ENCODE data around the gene PDLIM4.

PDLIM4 gene

GRCh38 chr5:132297211-132297940 is 39.9 kb downstream of the PDLIM4 start:
- no peak overlapping the region for H3K4me3 Mint-ChIP-seq
- H3K27me3 Mint-ChIP-seq, result no peaks in the 10 kb centered on the region
- ATAC-seq (no peak), DNase-seq (no peak)
- peak overlapping the region in 1 of 2 donors; percentile 69 for H3K27ac Mint-ChIP-seq
- H3K9me3 Mint-ChIP-seq, result no peaks in the 10 kb centered on the region
- peaks cover 53% of the 10 kb centered on the region for H3K4me1 Mint-ChIP-seq

DNA sequence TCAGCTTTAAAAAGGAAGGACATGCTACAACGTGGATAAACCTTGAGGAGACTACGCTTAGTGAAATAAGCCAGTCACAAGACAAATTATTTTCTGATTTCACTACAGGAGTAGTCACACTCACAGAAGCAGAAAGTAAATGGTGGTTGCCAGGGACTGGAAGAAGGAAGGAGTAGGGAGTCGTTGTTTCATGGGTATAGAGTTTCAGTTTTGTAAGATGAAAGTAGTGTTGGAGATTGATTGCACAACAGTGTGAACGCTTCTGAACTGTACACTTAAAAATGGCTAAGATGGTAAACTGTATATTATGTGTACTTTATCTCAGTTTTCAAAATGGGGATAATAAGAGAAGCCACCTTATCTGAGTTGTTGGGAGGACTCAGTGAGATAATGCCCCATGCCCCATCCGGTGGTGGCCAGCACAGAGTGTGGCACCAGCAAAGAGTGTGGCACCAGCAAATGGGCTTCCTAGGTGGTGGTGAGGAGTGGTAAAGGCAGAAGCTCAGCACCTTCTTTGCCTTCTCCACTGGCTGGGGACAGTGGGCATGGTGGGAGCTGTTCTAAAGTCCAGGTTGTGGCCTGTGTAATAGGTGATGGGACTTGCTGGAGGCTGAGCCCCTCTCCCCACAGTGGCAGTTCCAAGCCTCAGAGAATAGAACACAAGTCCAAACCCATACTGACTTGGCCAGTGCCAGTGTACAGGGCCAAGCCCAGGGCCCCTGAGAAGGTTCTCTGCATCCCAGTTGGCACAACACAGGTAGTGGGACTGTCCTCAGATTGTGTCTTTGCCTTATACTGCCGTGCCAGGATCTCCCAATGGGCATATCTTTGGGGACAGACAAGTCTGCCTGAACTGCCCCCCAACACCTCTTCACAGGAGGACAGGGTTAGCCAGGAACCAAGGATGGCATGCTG is 41.1 kb downstream of the PDLIM4 start:
- Mint-ChIP-seq H3K27me3 (no peaks in the 10 kb centered on the region), H3K27ac (no peak overlapping the region), H3K9me3 (peaks cover under 1% of the 10 kb centered on the region in 2 donors), H3K4me1 (peaks cover 41% of the 10 kb centered on the region), H3K4me3 (no peak overlapping the region)
- no peak for DNase-seq
- ATAC-seq, result no peak

DNA sequence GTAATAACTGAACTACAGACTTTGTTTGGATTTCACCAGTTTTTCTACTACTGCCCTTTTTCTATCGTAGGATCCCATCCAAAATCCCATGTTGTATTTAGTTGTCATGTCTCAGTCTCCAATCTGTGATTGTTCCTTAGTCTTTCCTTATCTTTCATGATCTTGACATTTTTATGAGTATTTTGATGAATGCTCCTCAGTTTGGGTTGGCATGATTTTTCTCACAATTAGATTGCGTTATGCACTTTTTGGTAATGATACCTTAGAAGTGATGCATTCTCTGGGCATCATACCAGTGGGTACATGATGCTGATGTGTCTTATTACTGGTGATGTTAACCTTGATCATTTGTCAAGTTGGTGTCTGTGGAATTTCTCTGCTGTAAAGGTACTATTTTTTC is 42.4 kb downstream of the PDLIM4 start:
- peaks cover 31% of the 10 kb centered on the region for H3K4me1 Mint-ChIP-seq
- no peaks in the 10 kb centered on the region for H3K27me3 Mint-ChIP-seq
- H3K27ac Mint-ChIP-seq, result no peak overlapping the region

GRCh38 chr5:132300577-132301343 is 43.3 kb downstream of the PDLIM4 start:
- Mint-ChIP-seq H3K4me3 (no peak overlapping the region), H3K4me1 (peaks cover 23% of the 10 kb centered on the region), H3K27me3 (no peaks in the 10 kb centered on the region), H3K9me3 (peaks cover 13 to 20% of the 10 kb centered on the region in 2 donors), H3K27ac (no peak overlapping the region)
- DNase-seq (no peak), ATAC-seq (no peak)

More for the DNA sequence above, 42.4 kb downstream of the PDLIM4 start:
- H3K4me3 Mint-ChIP-seq, result no peak overlapping the region
- ATAC-seq, result no peak
- DNase-seq, result no peak
- H3K9me3 Mint-ChIP-seq, result peaks cover 7 to 12% of the 10 kb centered on the region in 2 donors

GRCh38 chr5:132301344-132302271 is 44.1 kb downstream of the PDLIM4 start:
- no peak for ATAC-seq
- peaks cover 14% of the 10 kb centered on the region for H3K4me1 Mint-ChIP-seq
- H3K27me3 Mint-ChIP-seq, result no peaks in the 10 kb centered on the region
- H3K4me3 Mint-ChIP-seq, result no peak overlapping the region
- H3K27ac Mint-ChIP-seq, result no peak overlapping the region
- H3K9me3 Mint-ChIP-seq, result peaks cover 13 to 20% of the 10 kb centered on the region in 2 donors
- DNase-seq, result no peak

DNA sequence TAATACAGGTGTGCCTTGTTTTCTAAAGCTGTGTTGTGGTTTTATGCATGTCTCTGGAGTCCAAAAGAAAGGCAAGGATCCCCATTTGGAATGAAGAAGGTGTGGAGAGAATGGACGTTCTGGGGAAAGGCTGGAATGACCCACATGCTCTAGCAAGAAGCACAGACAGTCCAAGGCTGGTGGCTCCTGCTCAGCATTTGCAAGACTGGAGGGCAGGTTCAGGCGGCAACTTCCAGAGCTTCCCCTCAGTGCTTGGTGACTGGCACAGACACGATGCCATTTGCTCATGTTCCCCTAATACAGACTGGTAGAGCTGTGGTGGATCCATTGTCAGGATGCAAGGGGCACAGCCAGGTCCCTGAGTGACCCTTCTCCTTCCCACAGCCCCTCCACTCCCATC is 44.9 kb downstream of the PDLIM4 start:
- no peak for DNase-seq
- Mint-ChIP-seq H3K9me3 (peaks cover 13 to 20% of the 10 kb centered on the region in 2 donors), H3K27me3 (no peaks in the 10 kb centered on the region), H3K4me1 (peaks cover 9% of the 10 kb centered on the region), H3K27ac (no peak overlapping the region), H3K4me3 (no peak overlapping the region)
- ATAC-seq, result no peak

GRCh38 chr5:132303589-132303988 is 46.1 kb downstream of the PDLIM4 start:
- no peak overlapping the region for H3K4me3 Mint-ChIP-seq
- no peak overlapping the region for H3K27ac Mint-ChIP-seq
- no peaks in the 10 kb centered on the region for H3K4me1 Mint-ChIP-seq
- no peak for ATAC-seq
- no peak for DNase-seq
- peaks cover 13 to 20% of the 10 kb centered on the region in 2 donors for H3K9me3 Mint-ChIP-seq
- no peaks in the 10 kb centered on the region for H3K27me3 Mint-ChIP-seq

DNA sequence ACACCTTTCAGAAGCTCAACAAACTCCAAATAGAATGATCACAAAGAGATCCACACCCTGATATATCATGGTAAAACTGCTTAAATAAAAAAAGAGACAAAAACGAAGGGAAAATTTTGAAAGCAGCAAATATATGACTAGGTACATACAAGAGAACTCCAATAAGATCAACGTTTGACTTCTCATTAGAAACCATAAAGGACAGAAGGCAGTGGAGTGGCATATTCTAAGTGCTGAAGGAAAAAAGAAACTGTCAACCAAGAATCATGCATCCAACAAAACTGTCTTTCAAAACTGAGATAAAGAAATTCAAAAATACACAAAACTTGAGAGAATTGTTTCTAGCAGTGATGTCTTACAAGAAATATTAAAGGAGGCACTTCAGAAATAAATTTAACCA is 47.9 kb downstream of the PDLIM4 start:
- DNase-seq, result no peak
- ATAC-seq, result no peak
- Mint-ChIP-seq H3K4me3 (no peak overlapping the region), H3K27me3 (no peaks in the 10 kb centered on the region), H3K4me1 (no peaks in the 10 kb centered on the region), H3K27ac (no peak overlapping the region), H3K9me3 (peaks cover 13 to 20% of the 10 kb centered on the region in 2 donors)

DNA sequence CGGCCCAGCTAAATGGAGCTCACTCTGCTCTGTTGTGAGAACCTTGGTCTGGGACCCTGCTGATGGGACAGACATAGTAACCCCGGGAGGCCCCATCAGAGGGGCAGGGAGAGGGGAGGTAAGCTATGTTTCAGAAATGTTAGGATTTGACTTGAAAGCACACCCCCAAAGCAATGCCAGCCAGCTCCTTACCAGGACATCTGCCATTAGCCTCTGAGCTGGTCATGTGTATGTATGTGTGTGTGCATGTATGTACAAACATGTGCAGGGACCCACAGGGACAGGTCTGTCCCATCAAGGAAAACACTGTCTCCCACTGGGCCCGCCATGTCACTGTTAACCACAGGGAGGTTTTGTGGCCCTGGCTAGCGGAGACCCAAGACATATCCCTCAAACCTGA is 51.2 kb downstream of the PDLIM4 start:
- Mint-ChIP-seq H3K9me3 (peaks cover 10 to 18% of the 10 kb centered on the region in 2 donors), H3K4me3 (no peak overlapping the region), H3K27me3 (no peaks in the 10 kb centered on the region), H3K4me1 (no peaks in the 10 kb centered on the region), H3K27ac (no peak overlapping the region)
- no peak for DNase-seq
- no peak for ATAC-seq

DNA sequence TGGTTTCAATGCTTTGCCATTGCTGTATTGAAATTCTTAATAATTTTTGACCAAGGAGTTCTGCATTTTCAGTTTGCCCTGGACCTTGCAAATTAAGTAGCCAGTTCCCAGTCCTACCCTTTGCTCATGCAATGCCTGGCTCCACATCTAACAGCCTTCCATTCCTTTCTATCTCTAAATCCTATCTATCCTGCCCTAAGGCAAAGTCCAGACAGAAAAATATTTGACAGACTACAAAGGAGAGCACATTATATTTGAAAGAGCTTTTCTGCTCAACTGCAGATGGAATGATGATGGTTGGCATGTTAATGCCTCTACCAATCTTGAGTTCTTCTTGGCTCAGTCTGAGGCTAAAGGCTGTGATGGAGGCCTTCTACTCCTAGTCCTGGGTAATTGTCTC is 52.2 kb downstream of the PDLIM4 start:
- peak overlapping the region in 1 of 2 donors; percentile 27 for H3K27ac Mint-ChIP-seq
- peaks cover 7 to 10% of the 10 kb centered on the region in 2 donors for H3K9me3 Mint-ChIP-seq
- no peak for ATAC-seq
- H3K4me3 Mint-ChIP-seq, result no peak overlapping the region
- H3K4me1 Mint-ChIP-seq, result no peaks in the 10 kb centered on the region
- no peak for DNase-seq
- no peaks in the 10 kb centered on the region for H3K27me3 Mint-ChIP-seq

DNA sequence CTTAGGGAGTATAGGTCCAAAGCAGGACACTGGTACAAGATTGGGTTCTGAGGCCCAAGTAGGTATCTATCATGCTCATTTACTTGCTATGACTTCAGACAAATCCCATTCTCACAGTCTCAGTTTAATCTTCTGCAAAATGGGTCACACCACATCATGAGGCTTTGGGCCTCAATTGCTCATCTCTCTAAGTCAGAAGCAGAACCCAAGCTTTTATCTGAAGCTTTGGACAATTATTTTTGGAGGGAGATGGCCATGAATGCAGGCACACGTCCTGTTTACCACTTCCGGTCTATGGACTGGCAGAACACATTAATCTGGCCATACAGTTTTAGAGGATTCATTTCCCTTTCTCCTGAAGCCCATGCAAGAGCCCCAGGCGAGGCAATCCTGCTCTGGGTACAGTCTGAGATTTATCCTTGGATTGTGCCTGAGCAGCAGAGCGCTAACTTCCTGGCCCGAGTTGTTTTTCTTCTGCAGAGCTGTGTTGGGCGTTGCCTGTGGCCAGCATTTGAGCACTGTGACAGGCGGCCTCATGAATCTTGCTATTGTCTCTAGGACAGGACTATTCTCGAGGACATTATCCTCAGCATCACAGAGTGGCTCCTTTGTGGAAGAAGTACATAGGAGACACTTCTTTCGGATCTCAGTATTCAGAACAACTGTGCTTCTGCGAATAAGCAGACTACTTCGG is 52.8 kb downstream of the PDLIM4 start:
- Mint-ChIP-seq H3K27ac (no peak overlapping the region), H3K4me3 (no peak overlapping the region), H3K27me3 (no peaks in the 10 kb centered on the region), H3K9me3 (peaks cover 2 to 4% of the 10 kb centered on the region in 2 donors), H3K4me1 (no peaks in the 10 kb centered on the region)
- ATAC-seq, result no peak
- DNase-seq, result no peak

DNA sequence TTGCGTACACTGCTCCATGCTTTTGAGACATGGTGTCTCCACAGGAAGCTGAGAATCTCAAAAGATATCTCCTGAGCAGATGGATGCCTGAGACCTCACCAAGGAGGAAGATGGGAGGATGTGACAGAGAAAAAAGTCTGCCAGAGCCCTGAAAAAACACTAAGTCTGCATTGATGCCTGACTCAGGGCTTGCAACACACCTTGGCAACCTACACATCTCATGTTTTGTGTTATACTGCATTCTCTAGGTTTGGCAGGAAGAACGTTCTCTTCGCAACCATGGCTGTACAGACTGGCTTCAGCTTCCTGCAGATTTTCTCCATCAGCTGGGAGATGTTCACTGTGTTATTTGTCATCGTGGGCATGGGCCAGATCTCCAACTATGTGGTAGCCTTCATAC is 55.9 kb downstream of the PDLIM4 start:
- no peaks in the 10 kb centered on the region for H3K4me1 Mint-ChIP-seq
- no peaks in the 10 kb centered on the region for H3K27me3 Mint-ChIP-seq
- DNase-seq (no peak), ATAC-seq (no peak)
- H3K4me3 Mint-ChIP-seq, result no peak overlapping the region
- no peaks in the 10 kb centered on the region for H3K9me3 Mint-ChIP-seq
- H3K27ac Mint-ChIP-seq, result no peak overlapping the region

DNA sequence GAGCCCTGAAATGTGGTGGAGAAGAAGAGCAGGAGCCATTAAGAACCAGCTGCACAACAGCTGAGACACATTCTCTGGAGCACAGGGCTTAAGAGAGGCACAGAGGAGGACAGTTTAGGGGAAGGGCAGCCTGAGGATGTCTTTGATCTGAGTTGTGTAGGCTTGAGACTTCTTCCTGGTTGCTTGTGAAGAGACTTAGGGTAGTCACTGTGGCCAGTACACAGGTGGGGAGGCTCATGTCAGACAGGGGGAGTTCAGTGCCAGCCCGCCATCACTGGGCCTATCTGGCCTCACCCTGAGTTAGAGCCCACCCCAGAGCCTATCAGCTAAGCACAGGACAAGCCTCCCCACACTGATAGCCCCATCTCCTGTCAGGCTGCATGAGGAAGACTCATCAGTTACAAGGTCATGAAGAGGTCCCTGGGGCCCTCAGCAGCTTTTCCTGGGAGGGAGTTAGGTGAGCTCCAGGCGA is 56.5 kb downstream of the PDLIM4 start:
- no peaks in the 10 kb centered on the region for H3K27me3 Mint-ChIP-seq
- DNase-seq, result no peak
- no peaks in the 10 kb centered on the region for H3K4me1 Mint-ChIP-seq
- ATAC-seq, result no peak
- no peak overlapping the region for H3K4me3 Mint-ChIP-seq
- no peaks in the 10 kb centered on the region for H3K9me3 Mint-ChIP-seq
- no peak overlapping the region for H3K27ac Mint-ChIP-seq

DNA sequence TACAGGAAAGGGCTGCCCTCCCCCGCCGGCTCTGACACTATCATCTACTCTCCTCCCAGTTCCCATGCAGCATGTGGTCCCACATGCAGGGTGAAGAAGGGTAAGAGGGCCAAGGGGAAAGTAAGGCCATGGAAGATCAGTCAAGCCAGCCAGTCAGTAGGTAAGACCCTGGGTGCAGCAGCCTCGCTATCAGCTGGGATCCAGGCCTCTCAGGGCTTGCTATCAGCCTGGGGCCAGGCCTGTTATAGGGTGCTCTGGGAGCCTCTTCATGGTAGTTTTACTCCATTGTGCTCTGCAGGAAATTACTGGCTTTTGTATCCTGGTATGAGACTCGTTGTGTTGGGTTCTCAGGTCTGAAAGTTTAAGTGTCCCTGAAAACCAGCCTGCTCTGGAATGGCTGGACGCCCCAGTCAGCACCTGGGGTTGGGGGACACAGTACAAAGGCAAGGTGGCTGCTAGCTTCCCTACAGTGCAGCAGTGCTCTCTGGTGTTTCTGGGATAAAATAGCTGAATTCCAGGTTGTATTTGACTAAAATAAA is 58.1 kb downstream of the PDLIM4 start:
- Mint-ChIP-seq H3K9me3 (no peaks in the 10 kb centered on the region), H3K4me3 (no peak overlapping the region), H3K27ac (no peak overlapping the region), H3K4me1 (no peaks in the 10 kb centered on the region), H3K27me3 (no peaks in the 10 kb centered on the region)
- no peak for DNase-seq
- no peak for ATAC-seq

Data from stimulated activated naive CD8-positive, alpha-beta T cell treated with anti-CD3 and anti-CD28 coated beads, Interleukin-15, amount 100 ng/mL, for 72 hours (primary cell).